GM18499 (cell line): ENCODE results near the gene SLC4A2.
"Not testable (repeated sequence)": the region's sequence is repeated elsewhere in the genome, so short reads cannot be mapped to it uniquely, and the experiment has no call there.

Experiments
- ATAC-seq: cut with Tn5 transposase; IDR thresholded peaks from one replicate; pipeline ENCODE4 v1.9.1; 2021; ENCODE audit warnings: moderate number of reproducible peaks; ENCODE audit not compliant: insufficient read depth, unreplicated experiment

Gene SLC4A2

DNA sequence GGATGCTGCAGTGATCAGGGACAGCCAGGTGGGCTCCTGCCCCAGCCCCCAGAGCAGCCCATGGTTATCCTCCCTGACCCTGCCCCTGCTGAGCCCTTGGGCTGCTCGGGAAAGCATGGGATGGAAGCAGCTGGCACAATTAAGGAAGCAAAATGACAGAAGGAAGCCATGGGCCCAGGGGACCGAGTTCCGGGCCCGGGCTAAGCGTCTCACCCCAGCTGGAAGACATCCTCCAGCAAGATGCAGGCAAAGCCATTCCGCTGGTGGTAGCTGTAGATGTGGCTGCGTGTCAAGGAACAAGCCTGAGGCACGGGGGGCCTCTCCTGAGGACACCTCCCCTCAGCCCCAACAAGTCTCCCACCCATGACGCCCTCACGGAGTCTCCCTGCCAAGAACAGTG is 36.2 kb upstream of the SLC4A2 start:
- ATAC-seq: no peak

GRCh38 chr7:151024435-151025056 is 34.8 kb upstream of the SLC4A2 start, which contains the start of gene ATG9B:
Gene ATG9B (minus strand): TSS chr7:151024494. CDS start chr7:151024423, 71 bp downstream.
- ATAC-seq: no peak

DNA sequence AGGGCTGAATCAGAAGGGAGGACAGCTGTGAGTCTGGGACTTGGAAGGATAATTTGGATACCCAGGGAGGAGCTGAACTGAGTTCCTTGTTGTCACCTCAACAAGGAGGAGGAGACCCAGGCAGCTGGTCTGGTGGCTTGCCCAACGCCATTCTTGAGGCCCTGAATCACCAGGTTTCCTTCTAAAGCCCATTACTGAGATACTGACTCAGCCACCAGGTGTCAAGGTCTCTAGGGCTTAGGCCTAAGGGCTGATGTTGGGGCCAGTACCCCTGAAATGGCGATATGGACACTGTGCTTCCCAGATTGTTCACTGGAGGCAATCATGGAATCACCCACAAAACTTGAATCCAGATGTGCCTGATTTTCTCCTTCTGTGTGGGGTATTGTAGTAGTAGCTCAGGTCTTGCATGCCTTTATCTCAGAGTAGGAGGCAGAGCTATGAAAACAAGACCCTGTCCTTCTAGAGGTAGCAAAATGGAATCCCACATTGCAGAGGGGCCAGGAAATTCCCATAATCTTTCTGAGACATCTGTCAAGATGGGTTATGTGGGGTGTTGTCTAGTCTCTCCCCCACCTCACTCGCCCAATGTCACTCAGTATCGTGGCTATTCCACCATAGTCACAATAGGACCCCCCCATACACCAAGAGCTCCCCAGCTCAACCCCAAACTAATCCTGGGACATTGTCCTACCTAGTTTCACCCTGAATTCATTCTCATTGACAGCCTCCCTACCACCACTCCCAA is 33.3 kb upstream of the SLC4A2 start:
- no peak for ATAC-seq

DNA sequence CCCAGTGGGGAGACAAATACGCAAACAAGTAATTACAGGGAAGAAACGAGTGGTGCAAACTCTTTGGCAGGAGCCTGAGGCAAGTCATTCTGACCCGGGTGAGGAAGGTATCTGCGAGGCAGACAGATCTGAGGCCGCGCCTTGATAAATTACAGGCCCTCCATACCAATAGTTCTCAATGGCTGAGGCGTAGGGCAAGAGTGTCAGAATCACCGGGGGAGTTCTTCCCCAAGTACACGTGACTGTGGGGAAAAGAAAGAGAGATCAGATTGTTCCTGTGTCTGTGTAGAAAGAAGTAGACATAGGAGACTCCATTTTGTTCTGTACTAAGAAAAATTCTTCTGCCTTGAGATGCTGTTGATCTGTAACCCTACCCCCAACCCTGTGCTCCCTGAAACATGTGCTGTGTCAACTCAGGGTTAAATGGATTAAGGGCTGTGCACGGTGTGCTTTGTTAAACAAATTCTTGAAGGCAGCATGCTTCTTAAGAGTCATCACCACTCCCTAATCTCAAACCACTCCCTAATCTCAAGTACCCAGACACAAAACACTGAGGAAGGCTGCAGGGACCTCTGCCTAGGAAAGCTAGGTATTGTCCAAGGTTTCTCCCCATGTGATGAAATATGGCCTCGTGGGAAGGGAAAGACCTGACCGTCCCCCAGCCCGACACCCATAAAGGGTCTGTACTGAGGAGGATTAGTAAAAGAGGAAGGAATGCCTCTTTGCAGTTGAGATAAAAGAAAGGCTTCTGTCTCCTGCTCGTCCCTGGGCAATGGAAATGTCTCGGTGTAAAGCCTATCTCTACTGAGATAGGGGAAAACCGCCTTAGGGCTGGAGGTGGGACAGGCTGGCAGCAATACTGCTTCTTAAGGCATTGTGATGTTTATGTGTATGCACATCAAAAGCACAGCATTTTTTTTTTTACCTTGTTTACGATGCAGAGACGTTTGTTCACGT is 32.3 kb upstream of the SLC4A2 start:
- not testable (repeated sequence) for ATAC-seq

DNA sequence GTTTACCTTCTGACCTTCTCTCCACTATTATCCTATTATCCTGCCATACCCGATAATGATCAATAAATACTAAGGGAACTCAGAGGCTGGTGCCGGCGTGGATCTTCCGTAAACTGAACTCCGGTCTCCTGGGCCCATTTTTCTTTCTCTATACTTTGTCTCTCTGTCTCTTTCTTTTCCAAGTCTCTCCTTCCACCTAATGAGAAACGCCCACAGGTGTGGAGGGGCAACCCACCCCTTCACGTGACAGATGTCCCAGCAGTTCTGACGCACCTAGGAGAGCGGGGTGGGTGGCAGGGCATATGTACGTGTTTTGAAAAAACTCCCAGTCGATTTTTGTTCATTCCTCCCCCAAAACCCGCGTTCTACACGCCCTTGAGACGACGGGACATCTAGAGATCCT is 31.7 kb upstream of the SLC4A2 start:
- not testable (repeated sequence) for ATAC-seq

DNA sequence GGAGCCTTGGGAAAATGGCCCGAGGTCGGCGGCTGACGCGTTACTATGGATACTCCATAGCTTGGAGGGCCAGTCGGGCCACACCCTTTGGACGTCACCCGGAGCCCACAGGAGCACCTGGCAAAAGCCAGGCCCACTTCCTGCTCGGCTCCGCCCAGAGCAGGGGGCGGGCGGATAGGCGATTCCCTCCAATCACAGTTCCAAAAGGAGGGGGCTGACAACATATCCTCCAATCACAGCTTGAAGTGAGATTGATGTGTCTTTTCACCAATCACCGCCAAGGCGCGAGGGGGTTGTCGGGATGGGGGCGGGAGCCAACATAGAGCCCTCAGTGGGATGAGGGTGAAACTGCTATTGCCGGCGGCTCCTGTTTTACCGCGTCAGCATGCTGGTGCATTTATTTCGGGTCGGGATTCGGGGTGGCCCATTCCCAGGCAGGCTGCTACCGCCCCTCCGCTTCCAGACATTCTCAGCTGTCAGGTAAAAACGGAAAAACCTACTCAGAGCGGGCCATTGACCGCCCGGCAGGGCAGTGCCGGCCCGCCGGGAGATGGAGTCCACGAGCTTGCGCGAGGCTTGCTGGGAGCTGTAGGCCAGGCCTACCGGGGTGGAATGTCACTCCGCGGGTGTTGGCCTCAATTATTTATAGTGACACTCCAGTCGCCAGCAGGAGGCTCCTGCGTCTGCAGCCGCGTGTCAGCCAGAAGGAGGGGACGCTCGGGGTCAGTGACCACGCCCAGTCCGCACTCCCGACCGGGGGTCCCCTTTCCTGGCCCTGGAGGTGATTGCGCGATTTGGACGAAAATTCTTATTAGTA is 31.1 kb upstream of the SLC4A2 start, which contains the start of gene ABCB8:
Gene ABCB8 (plus strand): TSS at position 320 of the 817 bp plus-strand sequence. CDS start 66 bp downstream, at position 386.
- ATAC-seq: peak; percentile 89

GRCh38 chr7:151028948-151029501 is 30.4 kb upstream of the SLC4A2 start:
- no peak for ATAC-seq

- ATAC-seq: no peak
Measured at GRCh38 chr7:151031011-151031410, 28.4 kb upstream of the SLC4A2 start.

DNA sequence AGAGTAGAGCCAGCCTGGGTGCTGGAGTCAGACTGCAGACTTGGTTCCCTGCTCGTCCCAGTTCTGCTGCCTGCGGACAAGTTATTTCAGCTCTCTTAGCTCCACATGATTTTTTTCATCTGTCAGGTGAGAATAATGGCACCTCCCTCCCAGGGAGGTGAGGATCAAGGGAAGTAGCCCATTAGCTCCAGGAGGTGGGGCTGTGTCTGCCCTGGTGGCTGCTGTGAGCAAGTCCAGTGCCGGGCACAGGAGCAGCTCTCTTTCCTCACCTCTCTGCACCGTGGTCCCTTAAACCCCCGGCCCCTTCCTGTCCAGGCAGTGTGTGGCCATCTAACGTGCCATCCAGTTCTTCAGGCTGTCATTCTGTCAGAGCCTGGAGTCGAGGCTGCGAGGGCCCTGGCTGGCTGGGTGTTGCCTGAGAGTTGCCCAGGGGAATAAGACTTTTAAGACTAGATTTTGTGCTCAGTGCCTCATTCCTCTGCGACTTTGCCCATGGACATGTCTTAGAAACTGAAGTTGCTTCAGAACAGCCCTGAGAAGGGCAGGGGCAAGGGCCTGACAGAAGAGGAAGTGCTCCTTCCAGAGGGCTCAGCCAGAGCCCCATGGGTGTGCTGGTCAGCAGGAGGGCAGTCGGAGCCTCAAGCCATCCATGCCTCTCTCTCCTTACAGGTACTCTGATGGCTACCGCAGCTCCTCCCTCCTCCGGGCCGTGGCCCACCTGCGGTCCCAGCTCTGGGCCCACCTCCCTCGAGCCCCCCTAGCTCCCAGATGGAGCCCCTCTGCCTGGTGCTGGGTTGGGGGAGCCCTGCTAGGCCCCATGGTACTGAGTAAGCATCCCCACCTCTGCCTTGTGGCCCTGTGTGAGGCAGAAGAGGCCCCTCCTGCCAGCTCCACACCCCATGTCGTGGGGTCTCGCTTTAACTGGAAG is 26.2 kb upstream of the SLC4A2 start:
- no peak for ATAC-seq

DNA sequence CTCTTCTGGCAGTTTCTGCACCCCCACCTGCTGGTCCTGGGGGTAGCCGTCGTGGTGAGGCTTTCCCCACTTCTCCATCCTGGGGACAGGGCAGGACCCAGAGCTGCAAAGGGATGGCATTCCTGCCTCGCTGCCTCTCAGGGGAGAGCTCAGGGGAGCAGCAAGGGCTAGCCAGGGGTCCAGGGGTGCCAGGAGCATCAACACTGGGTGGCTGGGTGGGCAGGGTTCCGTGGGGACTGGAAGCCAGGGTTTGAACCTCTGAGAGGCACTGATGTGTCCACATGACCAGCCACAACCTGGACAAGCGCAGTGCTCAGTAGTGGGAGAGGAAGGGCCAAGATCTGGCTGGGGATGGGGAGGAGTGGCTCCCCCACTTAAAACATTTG is 25.5 kb upstream of the SLC4A2 start:
- ATAC-seq: no peak

DNA sequence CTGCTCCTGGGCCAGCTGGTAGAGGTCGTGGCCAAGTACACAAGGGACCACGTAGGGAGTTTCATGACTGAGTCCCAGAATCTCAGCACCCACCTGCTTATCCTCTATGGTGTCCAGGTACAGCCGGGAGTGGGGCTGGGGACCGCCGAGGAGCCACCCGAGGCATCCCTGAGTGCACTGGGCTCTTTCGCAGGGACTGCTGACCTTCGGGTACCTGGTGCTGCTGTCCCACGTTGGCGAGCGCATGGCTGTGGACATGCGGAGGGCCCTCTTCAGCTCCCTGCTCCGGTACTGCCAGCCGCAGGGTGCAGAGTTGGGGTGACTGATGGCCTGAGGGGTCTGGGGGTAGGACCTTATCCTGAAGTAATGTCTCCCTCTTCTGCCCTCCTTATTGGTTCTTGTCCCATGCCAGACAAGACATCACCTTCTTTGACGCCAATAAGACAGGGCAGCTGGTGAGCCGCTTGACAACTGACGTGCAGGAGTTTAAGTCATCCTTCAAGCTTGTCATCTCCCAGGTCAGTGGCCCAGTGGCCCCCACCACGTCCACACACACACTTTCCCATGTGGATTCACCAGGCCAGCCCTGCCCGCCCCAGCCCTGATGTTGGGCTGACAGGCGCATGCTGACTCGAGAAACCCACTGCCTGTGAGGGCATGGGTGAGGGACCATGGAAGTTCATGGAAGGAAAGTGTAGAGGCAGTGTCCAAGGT is 24.9 kb upstream of the SLC4A2 start:
- no peak for ATAC-seq

- no peak for ATAC-seq
Measured at GRCh38 chr7:151035026-151035717, 24.2 kb upstream of the SLC4A2 start.

DNA sequence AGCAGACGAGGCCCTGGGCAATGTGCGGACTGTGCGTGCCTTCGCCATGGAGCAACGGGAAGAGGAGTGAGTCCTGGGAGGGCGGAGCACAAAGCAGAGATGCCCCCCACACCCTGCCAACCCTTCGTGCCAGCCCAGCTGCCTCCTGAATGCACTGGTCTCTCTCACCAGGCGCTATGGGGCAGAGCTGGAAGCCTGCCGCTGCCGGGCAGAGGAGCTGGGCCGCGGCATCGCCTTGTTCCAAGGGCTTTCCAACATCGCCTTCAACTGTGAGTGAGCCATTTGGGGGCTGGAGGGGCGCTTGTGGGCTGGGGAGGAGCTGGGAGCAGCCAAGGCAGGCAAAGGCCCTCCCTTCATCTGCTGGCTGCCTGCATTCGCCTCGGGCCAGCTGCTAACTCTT is 23.5 kb upstream of the SLC4A2 start:
- ATAC-seq: no peak

- peak; percentile 53 for ATAC-seq
Measured at GRCh38 chr7:151038951-151039849, 20.2 kb upstream of the SLC4A2 start.

DNA sequence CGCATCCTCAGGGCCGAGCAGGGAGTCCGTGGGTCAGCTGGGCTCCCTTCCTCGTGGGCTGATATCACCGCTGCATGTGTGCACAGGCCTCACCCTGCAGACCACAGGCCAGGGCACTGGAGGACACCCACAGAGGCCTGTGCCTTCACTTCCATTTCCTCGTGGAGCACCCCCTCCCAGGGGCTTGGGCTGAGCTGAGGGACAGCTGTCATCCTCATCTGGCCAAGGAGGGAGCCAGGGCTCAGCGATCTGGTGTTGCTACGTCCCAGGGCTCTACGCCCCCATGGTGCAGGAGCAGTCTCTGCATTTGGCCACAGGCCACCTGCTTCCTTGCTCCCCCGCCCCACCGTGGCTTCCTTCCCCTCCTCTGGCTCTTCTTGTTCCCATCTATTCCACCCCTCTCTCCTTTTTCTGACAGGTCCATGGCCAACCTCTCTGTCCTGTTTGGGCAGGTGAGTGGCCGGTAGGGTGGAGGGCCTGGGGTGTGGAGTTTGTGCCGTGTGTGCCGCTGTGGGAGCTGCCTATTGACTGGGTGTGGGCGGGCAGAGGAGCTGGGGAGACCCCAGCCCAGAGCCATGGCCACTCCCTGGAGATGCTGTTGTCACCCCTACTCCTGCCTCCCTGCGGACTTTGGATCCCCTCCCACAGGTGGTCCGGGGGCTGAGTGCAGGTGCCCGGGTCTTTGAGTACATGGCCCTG is 19.4 kb upstream of the SLC4A2 start:
- ATAC-seq: no peak
